Chondrocyte (in vitro differentiated cells): ENCODE measurements around the gene PITPNM3. TPM values are rescaled to one million over a fixed set of nuclear protein-coding genes. Genes with fewer than 3 reads are reported as not detected.

Source experiments
- DNase-seq: peaks from one replicate; pipeline ENCODE4 v3.0.0; 2021; ENCODE audit warnings: mixed read lengths, low spot score
- H3K27ac Mint-ChIP-seq: one replicate; pipeline ENCODE4 v1.8.0; 2021; ENCODE audit warnings: mild to moderate bottlenecking, moderate library complexity, mixed read lengths; ENCODE audit not compliant: unreplicated experiment
- H3K27me3 Mint-ChIP-seq: 2 replicates; pipeline ENCODE4 v1.8.0; 2021; ENCODE audit warnings: low read depth, mixed read lengths
- H3K36me3 Mint-ChIP-seq: 2 replicates; pipeline ENCODE4 v1.8.0; 2021; ENCODE audit warnings: low read depth, mixed read lengths
- H3K4me1 Mint-ChIP-seq: 2 replicates; pipeline ENCODE4 v1.8.0; 2021; ENCODE audit warnings: low read depth, mild to moderate bottlenecking, mixed read lengths
- H3K4me3 Mint-ChIP-seq: one replicate; pipeline ENCODE4 v1.8.0; 2021; ENCODE audit warnings: mild to moderate bottlenecking, moderate library complexity, mixed read lengths; ENCODE audit not compliant: unreplicated experiment
- H3K9me3 Mint-ChIP-seq: 2 replicates; pipeline ENCODE4 v1.8.0; 2021; ENCODE audit warnings: low read depth, mixed read lengths
- CTCF ChIP-seq: fragments of 200-600 bp; sonication (generic); IDR thresholded peaks from 2 replicates; pipeline ENCODE4 v1.5.0; 2021; ENCODE audit warnings: antibody characterized with exemption, mild to moderate bottlenecking, moderate library complexity
- total RNA-seq: library from RNA; stranded (reverse); gene quantifications from 3 replicates; pipeline ENCODE4 v1.2.1, GENCODE V29; 2021

PITPNM3 gene
- total RNA-seq, 1 donor from 2014 or later = 5.7 TPM

GRCh38 chr17:6505425-6506142, 50.8 kb downstream of the PITPNM3 start:
- H3K4me3 Mint-ChIP-seq = no peak overlapping the region
- DNase-seq = no peak
- no peak for TF ChIP-seq CTCF
- H3K27me3 Mint-ChIP-seq = no peaks in the 10 kb centered on the region
- H3K9me3 Mint-ChIP-seq = no peaks in the 10 kb centered on the region
- H3K36me3 Mint-ChIP-seq = no peaks in the 10 kb centered on the region
- peak overlapping the region; percentile 70 for H3K27ac Mint-ChIP-seq
- H3K4me1 Mint-ChIP-seq = peaks cover 28% of the 10 kb centered on the region

GRCh38 chr17:6503641-6504195, 52.6 kb downstream of the PITPNM3 start:
- no peak for DNase-seq
- no peak for TF ChIP-seq CTCF
- H3K9me3 Mint-ChIP-seq = no peaks in the 10 kb centered on the region
- no peaks in the 10 kb centered on the region for H3K27me3 Mint-ChIP-seq
- H3K4me1 Mint-ChIP-seq = peaks cover 28% of the 10 kb centered on the region
- H3K27ac Mint-ChIP-seq = no peak overlapping the region
- no peaks in the 10 kb centered on the region for H3K36me3 Mint-ChIP-seq
- no peak overlapping the region for H3K4me3 Mint-ChIP-seq

- Mint-ChIP-seq H3K9me3 (no peaks in the 10 kb centered on the region), H3K4me3 (no peak overlapping the region), H3K4me1 (peaks cover 34% of the 10 kb centered on the region), H3K27ac (no peak overlapping the region), H3K27me3 (no peaks in the 10 kb centered on the region), H3K36me3 (peaks cover 2% of the 10 kb centered on the region)
- TF ChIP-seq CTCF = no peak
- DNase-seq = no peak
These were observed 53.4 kb downstream of the PITPNM3 start for GRCh38 chr17:6502871-6503509.

GRCh38 chr17:6502142-6502541, 54.2 kb downstream of the PITPNM3 start:
- H3K27ac Mint-ChIP-seq = no peak overlapping the region
- peaks cover 34% of the 10 kb centered on the region for H3K4me1 Mint-ChIP-seq
- no peak for TF ChIP-seq CTCF
- no peaks in the 10 kb centered on the region for H3K9me3 Mint-ChIP-seq
- H3K36me3 Mint-ChIP-seq = peaks cover 2% of the 10 kb centered on the region
- H3K4me3 Mint-ChIP-seq = no peak overlapping the region
- no peak for DNase-seq
- H3K27me3 Mint-ChIP-seq = no peaks in the 10 kb centered on the region

- TF ChIP-seq CTCF = no peak
- no peaks in the 10 kb centered on the region for H3K9me3 Mint-ChIP-seq
- no peak for DNase-seq
- H3K4me1 Mint-ChIP-seq = peaks cover 35% of the 10 kb centered on the region
- H3K36me3 Mint-ChIP-seq = peaks cover 2% of the 10 kb centered on the region
- no peak overlapping the region for H3K4me3 Mint-ChIP-seq
- H3K27me3 Mint-ChIP-seq = peaks cover 2% of the 10 kb centered on the region
- no peak overlapping the region for H3K27ac Mint-ChIP-seq
These were observed 55.0 kb downstream of the PITPNM3 start for GRCh38 chr17:6501359-6501758.
